Anterior cingulate cortex (tissue), 58 donors: ENCODE measurements around the gene SYDE1.
A peak's percentile ranks its signal among the peaks of the same experiment; 100 is the strongest.
"Not testable (repeated sequence)": the region's sequence is repeated elsewhere in the genome, so short reads cannot be mapped to it uniquely, and the experiment has no call there.

Source experiments
- DNase-seq, 58 donors: peaks; one replicate each; lab custom pipeline; 2025; lab: John Stamatoyannopoulos, UW

SYDE1 gene

GRCh38 chr19:15107061-15108010, at the start of gene SYDE1:
SYDE1 (plus strand) TSS chr19:15107401; CDS start chr19:15107434, 33 bp downstream.
- DNase-seq = peak in 2 of 58 donors; percentile 2 to 6

- DNase-seq = no peak
These were observed 45.2 kb upstream of the SYDE1 start for GRCh38 chr19:15062036-15062435.

- not testable (repeated sequence) for DNase-seq
These were observed 36.8 kb upstream of the SYDE1 start for GRCh38 chr19:15070386-15070785.

GRCh38 chr19:15072930-15073647, 34.1 kb upstream of the SYDE1 start:
- no peak for DNase-seq

- DNase-seq = no peak
These were observed 32.8 kb upstream of the SYDE1 start for GRCh38 chr19:15074371-15074770.

GRCh38 chr19:15075806-15076205, 31.4 kb upstream of the SYDE1 start:
- DNase-seq = no peak

GRCh38 chr19:15080002-15080401, 27.2 kb upstream of the SYDE1 start:
- not testable (repeated sequence) for DNase-seq

- DNase-seq = no peak
These were observed 25.3 kb upstream of the SYDE1 start, which contains the start of gene OR1I1 for GRCh38 chr19:15081911-15082310. OR1I1 (plus strand) TSS chr19:15082211; CDS start chr19:15087066, 4,855 bp downstream.

GRCh38 chr19:15087182-15087581, 20.0 kb upstream of the SYDE1 start:
- DNase-seq = no peak

- peak in 3 of 58 donors; percentile 5 to 15 (median 7) for DNase-seq
These were observed 15.1 kb upstream of the SYDE1 start for GRCh38 chr19:15091918-15092753.

- DNase-seq = no peak
These were observed 14.2 kb upstream of the SYDE1 start for GRCh38 chr19:15093001-15093400.

- DNase-seq = no peak
These were observed 11.0 kb upstream of the SYDE1 start for GRCh38 chr19:15096223-15096622.

- DNase-seq = not testable (repeated sequence)
These were observed 9.2 kb upstream of the SYDE1 start for GRCh38 chr19:15097980-15098379.

- DNase-seq = no peak
These were observed 8.7 kb upstream of the SYDE1 start for GRCh38 chr19:15098460-15098859.

- no peak for DNase-seq
These were observed 8.1 kb upstream of the SYDE1 start for GRCh38 chr19:15099017-15099582.

GRCh38 chr19:15101479-15102082, 5.6 kb upstream of the SYDE1 start:
- DNase-seq = no peak

GRCh38 chr19:15104003-15104402, 3.2 kb upstream of the SYDE1 start:
- DNase-seq = no peak

- no peak for DNase-seq
These were observed 2.8 kb upstream of the SYDE1 start for GRCh38 chr19:15104411-15104810.

- no peak for DNase-seq
These were observed 2.2 kb upstream of the SYDE1 start for GRCh38 chr19:15105044-15105443.
